PFSK-1 (cell line): ENCODE measurements around the gene CCL14.

Experiments
- FOXP2 ChIP-seq: optimal IDR thresholded peaks from 2 replicates; pipeline ENCODE3; 2011; ENCODE audit warnings: borderline replicate concordance, control low read depth, inconsistent platforms; ENCODE audit not compliant: insufficient read depth; ENCODE audit errors: extremely low read length, extremely low read depth
- POLR2AphosphoS5 ChIP-seq: IDR thresholded peaks from 2 replicates; pipeline ENCODE4 v1.6.1; 2012; ENCODE audit warnings: low read depth, mild to moderate bottlenecking, control low read depth, low read length, moderate library complexity
- SIN3A ChIP-seq: IDR thresholded peaks from 2 replicates; pipeline ENCODE4 v1.6.1; 2012; ENCODE audit warnings: mild to moderate bottlenecking, low read length, moderate library complexity, borderline replicate concordance; ENCODE audit not compliant: insufficient read depth
- TAF1 ChIP-seq: IDR thresholded peaks from 2 replicates; pipeline ENCODE4 v1.6.1; 2012; ENCODE audit warnings: low read length, control low read depth, borderline replicate concordance; ENCODE audit not compliant: insufficient read depth
- TF ChIP-seq, protein P1 (sequence below), 2 experiments: IDR thresholded peaks; 2 replicates each; pipeline versions ENCODE4 v1.6.1 to v1.8.0; 2011 to 2012; ENCODE audit warnings: low read depth in 2 of 2, low read length in 2 of 2, control low read depth in 1 of 2, inconsistent platforms in 1 of 2, mild to moderate bottlenecking in 1 of 2, moderate library complexity in 1 of 2; ENCODE audit not compliant: insufficient read depth in 1 of 2

CCL14 gene

DNA sequence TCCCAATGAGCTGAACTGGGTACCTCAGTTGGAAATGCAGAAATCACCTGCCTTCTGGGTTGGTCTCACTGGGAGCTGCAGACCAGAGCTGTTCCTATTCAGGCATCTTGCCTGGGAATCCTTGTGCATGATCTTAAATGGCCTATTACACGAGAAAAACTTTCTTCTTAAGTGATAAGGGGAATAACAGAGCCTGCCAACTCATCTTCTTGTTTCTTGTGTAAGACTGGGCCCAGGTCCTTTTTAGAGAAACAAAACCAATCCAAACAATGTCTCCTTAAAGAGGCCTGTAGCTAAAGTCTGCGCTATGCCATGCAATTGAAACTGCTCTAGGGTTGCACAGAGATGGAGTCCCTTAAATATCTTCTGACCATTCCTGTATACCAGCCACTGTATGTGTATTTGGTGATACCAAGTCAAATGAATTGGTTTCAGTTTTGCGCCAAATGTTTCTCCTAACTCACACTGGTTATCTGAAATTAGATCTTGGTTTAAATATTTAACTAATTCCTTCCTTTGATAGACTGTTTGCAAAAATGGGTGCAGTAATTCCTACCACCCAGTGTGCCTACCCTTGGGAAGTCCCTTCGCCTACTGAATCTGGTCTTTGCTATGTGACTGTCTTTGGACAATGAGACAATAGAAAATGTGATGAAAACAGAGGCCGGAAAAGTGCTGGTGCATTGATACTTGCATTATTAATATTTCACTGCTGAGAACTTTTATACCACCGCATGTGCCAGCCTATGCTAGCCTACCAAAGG is 37.8 kb upstream of the CCL14 start:
- TF ChIP-seq, protein P1, sequence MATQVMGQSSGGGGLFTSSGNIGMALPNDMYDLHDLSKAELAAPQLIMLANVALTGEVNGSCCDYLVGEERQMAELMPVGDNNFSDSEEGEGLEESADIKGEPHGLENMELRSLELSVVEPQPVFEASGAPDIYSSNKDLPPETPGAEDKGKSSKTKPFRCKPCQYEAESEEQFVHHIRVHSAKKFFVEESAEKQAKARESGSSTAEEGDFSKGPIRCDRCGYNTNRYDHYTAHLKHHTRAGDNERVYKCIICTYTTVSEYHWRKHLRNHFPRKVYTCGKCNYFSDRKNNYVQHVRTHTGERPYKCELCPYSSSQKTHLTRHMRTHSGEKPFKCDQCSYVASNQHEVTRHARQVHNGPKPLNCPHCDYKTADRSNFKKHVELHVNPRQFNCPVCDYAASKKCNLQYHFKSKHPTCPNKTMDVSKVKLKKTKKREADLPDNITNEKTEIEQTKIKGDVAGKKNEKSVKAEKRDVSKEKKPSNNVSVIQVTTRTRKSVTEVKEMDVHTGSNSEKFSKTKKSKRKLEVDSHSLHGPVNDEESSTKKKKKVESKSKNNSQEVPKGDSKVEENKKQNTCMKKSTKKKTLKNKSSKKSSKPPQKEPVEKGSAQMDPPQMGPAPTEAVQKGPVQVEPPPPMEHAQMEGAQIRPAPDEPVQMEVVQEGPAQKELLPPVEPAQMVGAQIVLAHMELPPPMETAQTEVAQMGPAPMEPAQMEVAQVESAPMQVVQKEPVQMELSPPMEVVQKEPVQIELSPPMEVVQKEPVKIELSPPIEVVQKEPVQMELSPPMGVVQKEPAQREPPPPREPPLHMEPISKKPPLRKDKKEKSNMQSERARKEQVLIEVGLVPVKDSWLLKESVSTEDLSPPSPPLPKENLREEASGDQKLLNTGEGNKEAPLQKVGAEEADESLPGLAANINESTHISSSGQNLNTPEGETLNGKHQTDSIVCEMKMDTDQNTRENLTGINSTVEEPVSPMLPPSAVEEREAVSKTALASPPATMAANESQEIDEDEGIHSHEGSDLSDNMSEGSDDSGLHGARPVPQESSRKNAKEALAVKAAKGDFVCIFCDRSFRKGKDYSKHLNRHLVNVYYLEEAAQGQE (IDR thresholded peaks at IDR 0.05; ENCODE audit: insufficient read depth in 1 of 2, low read depth in 2 of 2, low read length in 2 of 2), result no peak
- no peak for TF ChIP-seq FOXP2
- no peak for TF ChIP-seq POLR2AphosphoS5
- no peak for TF ChIP-seq TAF1
- TF ChIP-seq SIN3A, result no peak

DNA sequence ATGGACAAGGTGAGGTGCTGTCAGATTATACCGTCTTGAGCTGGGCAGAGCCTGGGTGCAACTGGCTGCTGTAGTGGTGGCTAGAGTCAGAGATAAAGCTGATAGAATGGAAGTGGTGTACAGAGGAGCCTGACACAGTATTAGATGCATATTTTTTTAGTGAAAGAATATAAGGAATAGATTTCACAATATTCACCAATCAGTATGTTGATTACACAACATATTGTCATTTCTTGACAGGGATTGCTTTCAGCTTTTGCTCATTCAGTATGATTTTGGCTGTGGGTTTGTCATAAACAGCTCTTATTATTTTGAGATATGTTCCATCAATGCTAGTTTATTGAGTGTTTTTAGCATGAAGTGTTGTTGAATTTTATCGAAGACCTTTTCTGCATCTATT is 32.9 kb upstream of the CCL14 start:
- TF ChIP-seq, protein P1 (IDR thresholded peaks at IDR 0.05; ENCODE audit: insufficient read depth in 1 of 2, low read depth in 2 of 2, low read length in 2 of 2), result no peak
- TF ChIP-seq SIN3A, result no peak
- TF ChIP-seq POLR2AphosphoS5, result no peak

GRCh38 chr17:36017799-36018198 is 31.3 kb upstream of the CCL14 start, which contains the start of gene CCL23:
Gene CCL23, minus strand, starts transcription at chr17:36017972. Its CDS starts 75 bp downstream, at chr17:36017897.
- no peak for TF ChIP-seq POLR2AphosphoS5

DNA sequence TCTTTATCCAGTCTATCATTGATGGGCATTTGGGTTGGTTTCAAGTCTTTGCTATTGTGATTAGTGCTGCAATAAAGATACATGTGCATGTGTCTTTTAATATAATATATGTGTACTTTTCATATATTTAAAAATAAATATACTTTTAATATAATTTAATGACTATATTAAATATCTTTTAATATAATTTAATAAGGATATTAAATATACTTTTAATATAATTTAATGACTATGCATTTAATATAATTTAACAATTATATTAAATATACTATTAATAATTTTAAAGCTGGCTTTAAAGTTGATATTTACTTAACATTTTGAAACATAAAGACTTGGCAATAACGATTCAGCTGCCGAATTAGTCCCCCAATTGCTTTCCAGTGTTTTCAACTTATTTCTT is 30.0 kb upstream of the CCL14 start:
- TF ChIP-seq FOXP2 (no peak), POLR2AphosphoS5 (no peak), SIN3A (no peak), TAF1 (no peak)
- TF ChIP-seq, protein P1 (IDR thresholded peaks at IDR 0.05; ENCODE audit: insufficient read depth in 1 of 2, low read depth in 2 of 2, low read length in 2 of 2), result no peak

DNA sequence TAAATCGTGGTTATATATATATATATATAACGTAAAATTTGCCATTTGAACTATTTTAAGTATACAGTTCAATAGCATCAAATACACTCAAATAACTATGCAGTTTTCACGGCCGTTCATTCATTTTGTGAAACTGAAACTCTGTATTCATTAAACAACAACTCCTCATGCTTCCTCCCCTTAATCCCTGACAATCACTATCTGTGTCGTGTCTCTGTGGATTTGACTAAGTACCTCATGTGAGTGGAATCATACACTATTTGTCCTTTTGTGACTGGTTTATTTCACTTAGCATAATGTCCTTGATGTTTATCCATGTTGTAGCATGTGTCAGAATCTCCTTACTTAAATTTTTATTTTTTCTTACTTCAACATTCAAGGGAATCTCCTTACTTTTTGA is 28.4 kb upstream of the CCL14 start:
- no peak for TF ChIP-seq TAF1
- TF ChIP-seq, protein P1 (IDR thresholded peaks at IDR 0.05; ENCODE audit: insufficient read depth in 1 of 2, low read depth in 2 of 2, low read length in 2 of 2), result no peak
- no peak for TF ChIP-seq FOXP2
- TF ChIP-seq SIN3A, result no peak
- no peak for TF ChIP-seq POLR2AphosphoS5
